ENCODE measurements around the gene CCER1.

CCER1 gene

GRCh38 chr12:90969346-90969745 is 14.4 kb upstream of the CCER1 start:
- no peak for TF ChIP-seq CTCF (IDR thresholded peaks at IDR 0.05)
- no peaks in the 10 kb centered on the region for H3K4me1 ChIP-seq
- intact Hi-C loops (cut with DNase I; ENCODE audit: low total_unique reads), result no loop called here

GRCh38 chr12:90965204-90965603 is 10.2 kb upstream of the CCER1 start:
- DNase-seq, result no peak
- H3K27ac ChIP-seq, result no peak overlapping the region
- no peaks in the 10 kb centered on the region for H3K27me3 ChIP-seq
- no peak overlapping the region for H3K4me3 ChIP-seq
- intact Hi-C loops (cut with DNase I; ENCODE audit: low total_unique reads), result no loop called here
- no peaks in the 10 kb centered on the region for H3K36me3 ChIP-seq
- H3K4me1 ChIP-seq, result no peaks in the 10 kb centered on the region
- no peak for TF ChIP-seq CTCF (IDR thresholded peaks at IDR 0.05)
- H3K9me3 ChIP-seq, result no peaks in the 10 kb centered on the region

More at GRCh38 chr12:90969346-90969745, 14.4 kb upstream of the CCER1 start:
- no peak overlapping the region for H3K4me3 ChIP-seq
- no peaks in the 10 kb centered on the region for H3K27me3 ChIP-seq
- no peak overlapping the region for H3K27ac ChIP-seq
- no peak for DNase-seq
- no peaks in the 10 kb centered on the region for H3K9me3 ChIP-seq
- no peaks in the 10 kb centered on the region for H3K36me3 ChIP-seq

- H3K4me3 ChIP-seq, result no peak overlapping the region
- H3K9me3 ChIP-seq, result no peaks in the 10 kb centered on the region
- no peaks in the 10 kb centered on the region for H3K27me3 ChIP-seq
- no peak overlapping the region for H3K27ac ChIP-seq
- H3K4me1 ChIP-seq, result no peaks in the 10 kb centered on the region
- intact Hi-C loops (cut with DNase I; ENCODE audit: low total_unique reads), result loop anchor here (5.0 kb wide), 1 partner anchor 1422 kb away; no protein-coding TSS in a partner anchor
- no peak for DNase-seq
- TF ChIP-seq CTCF (IDR thresholded peaks at IDR 0.05), result no peak
- no peaks in the 10 kb centered on the region for H3K36me3 ChIP-seq
Measured at GRCh38 chr12:90964616-90965015, 9.6 kb upstream of the CCER1 start.

- no peak overlapping the region for H3K4me3 ChIP-seq
- no peak for TF ChIP-seq CTCF (IDR thresholded peaks at IDR 0.05)
- intact Hi-C loops (cut with DNase I; ENCODE audit: low total_unique reads), result loop anchor here (5.0 kb wide), 1 partner anchor 1422 kb away; no protein-coding TSS in a partner anchor
Measured at GRCh38 chr12:90963946-90964345, 9.0 kb upstream of the CCER1 start.

GRCh38 chr12:90961154-90961553 is 6.2 kb upstream of the CCER1 start:
- Histone ChIP-seq H3K27me3 (no peaks in the 10 kb centered on the region), H3K9me3 (no peaks in the 10 kb centered on the region), H3K27ac (no peak overlapping the region), H3K4me3 (no peak overlapping the region), H3K36me3 (no peaks in the 10 kb centered on the region), H3K4me1 (no peaks in the 10 kb centered on the region)
- intact Hi-C loops (cut with DNase I; ENCODE audit: low total_unique reads), result loop anchor here (5.0 kb wide), 1 partner anchor 1419 kb away; no protein-coding TSS in a partner anchor
- no peak for DNase-seq
- no peak for TF ChIP-seq CTCF (IDR thresholded peaks at IDR 0.05)

More at GRCh38 chr12:90963946-90964345, 9.0 kb upstream of the CCER1 start:
- Histone ChIP-seq H3K9me3 (no peaks in the 10 kb centered on the region), H3K4me1 (no peaks in the 10 kb centered on the region), H3K27me3 (no peaks in the 10 kb centered on the region), H3K36me3 (no peaks in the 10 kb centered on the region), H3K27ac (no peak overlapping the region)
- DNase-seq, result no peak

Measured in tibial artery (tissue), 4 donors.